SJCRH30 (cell line): ENCODE measurements around the gene ADRA2A. TPM values are rescaled to one million over a fixed set of nuclear protein-coding genes. Genes with fewer than 3 reads are reported as not detected.

Source experiments
- DNase-seq, 2 experiments: peaks; one replicate each; pipeline ENCODE4 v3.0.0-alpha.2; 2015 to 2020
- H3K27ac ChIP-seq: fragments of 250-450 bp; sonication (Bioruptor Pico); 2 replicates; pipeline ENCODE4 v1.5.1; 2020; ENCODE audit warnings: mild to moderate bottlenecking, moderate library complexity
- H3K27me3 ChIP-seq: fragments of 250-450 bp; sonication (Bioruptor Pico); 2 replicates; pipeline ENCODE4 v1.5.1; 2020; ENCODE audit warnings: mild to moderate bottlenecking, moderate library complexity
- H3K36me3 ChIP-seq: fragments of 250-450 bp; sonication (Bioruptor Pico); 2 replicates; pipeline ENCODE4 v1.5.1; 2020; ENCODE audit warnings: mild to moderate bottlenecking, moderate library complexity
- H3K4me1 ChIP-seq: fragments of 250-450 bp; sonication (Bioruptor Pico); 2 replicates; pipeline ENCODE4 v1.5.1; 2020; ENCODE audit warnings: mild to moderate bottlenecking, moderate library complexity
- H3K4me3 ChIP-seq: fragments of 250-450 bp; sonication (Bioruptor Pico); 2 replicates; pipeline ENCODE4 v1.5.1; 2020; ENCODE audit warnings: mild to moderate bottlenecking, moderate library complexity
- H3K9me3 ChIP-seq: fragments of 250-450 bp; sonication (Bioruptor Pico); replicated peaks from 2 replicates; pipeline ENCODE4 v1.5.1; 2020; ENCODE audit warnings: mild to moderate bottlenecking, moderate library complexity
- total RNA-seq: library from RNA; depleted of rRNA; stranded (reverse); fragments of >200 nt; shearing (Covaris generic); gene quantifications from 2 replicates; pipeline ENCODE4 v1.2.3, GENCODE V29; 2014

The ADRA2A gene
- total RNA-seq, 1 experiment from 2014 or later: 0.79 TPM

DNA sequence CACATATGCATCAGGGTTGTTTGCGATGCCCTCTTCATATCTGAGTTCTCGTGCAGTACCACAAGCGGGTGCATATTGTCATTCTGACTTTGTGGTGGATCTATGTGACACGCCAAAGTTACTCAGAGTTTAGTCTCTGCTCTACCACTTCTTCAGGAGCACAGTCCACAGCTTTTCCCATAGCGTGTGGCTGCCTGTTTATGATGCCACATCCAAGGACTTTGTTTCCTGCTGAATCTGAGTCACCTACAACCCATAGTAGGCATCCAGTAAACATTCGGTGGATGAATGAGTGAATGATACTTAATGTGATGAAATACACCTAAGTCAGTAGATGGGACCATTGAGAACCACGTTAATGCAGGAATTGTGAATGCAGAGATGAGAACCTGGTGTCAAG, 15.0 kb downstream of the ADRA2A start:
- Histone ChIP-seq H3K4me3 (no peak overlapping the region), H3K27ac (no peak overlapping the region), H3K4me1 (no peaks in the 10 kb centered on the region), H3K27me3 (no peaks in the 10 kb centered on the region), H3K36me3 (no peaks in the 10 kb centered on the region), H3K9me3 (no peaks in the 10 kb centered on the region)
- DNase-seq: no peak

DNA sequence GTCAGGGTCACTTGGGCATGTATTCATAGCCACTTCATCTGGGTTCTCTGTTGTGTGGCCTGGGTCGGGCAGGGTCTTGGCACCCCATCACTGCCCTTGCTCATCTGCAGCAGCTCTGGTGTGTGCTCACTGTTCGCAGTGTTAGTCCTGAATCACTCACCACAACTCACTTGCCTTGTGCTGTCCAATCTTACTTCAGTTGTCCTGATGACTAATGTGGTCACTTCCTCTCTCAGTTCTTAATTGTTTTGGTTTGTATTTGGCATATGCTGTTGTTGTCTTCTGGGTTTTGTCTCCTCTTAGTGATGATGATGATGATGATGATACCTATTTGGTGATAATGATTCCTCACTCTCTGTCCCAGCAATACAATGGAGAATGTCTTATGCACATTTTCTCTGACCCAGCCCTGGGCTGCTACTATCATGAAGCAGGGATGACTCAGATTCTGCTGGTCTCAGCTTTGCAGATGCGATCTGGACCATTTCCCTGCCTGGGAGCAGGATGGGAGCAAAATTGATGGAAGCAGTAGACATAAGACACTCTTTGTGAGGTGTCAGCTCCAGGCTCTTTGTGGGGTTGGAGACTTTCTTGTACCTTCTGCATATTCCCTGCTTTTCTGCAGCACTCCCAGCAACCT, 17.0 kb downstream of the ADRA2A start:
- Histone ChIP-seq H3K4me3 (no peak overlapping the region), H3K4me1 (no peaks in the 10 kb centered on the region)

DNA sequence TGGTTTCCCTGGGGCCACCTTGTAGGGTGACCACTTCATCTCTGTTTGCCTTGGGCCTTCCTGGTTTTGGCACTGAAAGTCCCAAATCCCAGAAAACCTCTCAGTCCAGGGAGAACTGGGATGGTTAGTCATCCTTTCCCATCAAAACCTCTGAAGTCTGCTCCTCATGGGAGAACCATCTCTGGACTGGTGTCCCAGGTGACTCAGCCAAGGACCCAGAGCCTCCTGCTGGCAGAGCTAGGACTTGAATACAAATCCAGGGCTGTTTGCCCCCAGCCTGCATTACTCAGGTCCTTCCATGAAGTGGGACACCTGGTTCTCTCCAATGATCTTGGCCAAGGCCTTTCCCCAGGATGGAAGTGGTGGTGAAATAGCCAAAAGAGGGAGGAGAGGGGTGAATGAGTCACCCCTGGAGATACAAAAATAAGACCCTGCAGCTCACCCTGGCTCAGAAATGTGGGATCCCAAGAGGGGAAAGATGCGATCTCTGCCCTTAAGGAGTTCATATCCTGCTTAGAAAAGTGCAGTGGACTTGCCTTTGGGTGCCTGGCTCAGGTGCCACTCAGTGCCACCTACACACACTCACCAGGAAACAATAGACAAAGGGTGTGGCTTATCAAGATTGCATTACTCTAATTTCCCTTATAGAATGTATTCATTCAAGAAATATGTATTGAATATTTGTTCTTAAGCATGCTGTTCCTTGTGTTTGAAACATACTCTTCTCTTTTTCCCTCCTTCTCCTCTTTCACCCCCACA, 22.0 kb downstream of the ADRA2A start:
- Histone ChIP-seq H3K9me3 (no peaks in the 10 kb centered on the region), H3K27me3 (no peaks in the 10 kb centered on the region), H3K4me3 (no peak overlapping the region), H3K36me3 (no peaks in the 10 kb centered on the region), H3K27ac (no peak overlapping the region), H3K4me1 (no peaks in the 10 kb centered on the region; the same call in 1 of the 2 replicates)
- DNase-seq: no peak

More for the DNA sequence above, 17.0 kb downstream of the ADRA2A start:
- DNase-seq: no peak
- H3K36me3 ChIP-seq: no peaks in the 10 kb centered on the region
- no peak overlapping the region for H3K27ac ChIP-seq
- H3K9me3 ChIP-seq: no peaks in the 10 kb centered on the region
- H3K27me3 ChIP-seq: no peaks in the 10 kb centered on the region

DNA sequence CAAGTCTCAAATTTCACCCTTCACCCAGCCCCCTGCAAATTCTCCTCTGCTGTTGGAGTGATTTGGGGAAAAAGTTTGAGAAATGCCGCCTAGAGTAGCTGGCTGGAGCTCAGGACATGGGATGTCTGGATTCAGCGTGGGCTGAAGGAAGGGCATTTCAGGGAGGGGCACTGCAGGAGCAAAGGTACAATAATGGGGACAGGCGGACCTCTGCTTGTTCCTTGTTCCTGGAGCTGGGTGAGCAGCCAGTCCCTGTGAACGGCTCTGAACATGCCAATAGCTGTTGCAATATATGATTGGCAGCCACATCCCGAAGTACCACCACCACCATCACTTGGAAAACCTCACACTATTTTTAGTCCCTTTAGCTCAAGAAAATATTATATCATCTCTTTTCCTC, 23.4 kb downstream of the ADRA2A start:
- no peaks in the 10 kb centered on the region for H3K9me3 ChIP-seq
- no peaks in the 10 kb centered on the region for H3K36me3 ChIP-seq
- H3K4me3 ChIP-seq: no peak overlapping the region
- no peak overlapping the region for H3K27ac ChIP-seq
- no peak for DNase-seq
- no peaks in the 10 kb centered on the region for H3K27me3 ChIP-seq
- H3K4me1 ChIP-seq: no peaks in the 10 kb centered on the region; the same call in 1 of the 2 replicates

DNA sequence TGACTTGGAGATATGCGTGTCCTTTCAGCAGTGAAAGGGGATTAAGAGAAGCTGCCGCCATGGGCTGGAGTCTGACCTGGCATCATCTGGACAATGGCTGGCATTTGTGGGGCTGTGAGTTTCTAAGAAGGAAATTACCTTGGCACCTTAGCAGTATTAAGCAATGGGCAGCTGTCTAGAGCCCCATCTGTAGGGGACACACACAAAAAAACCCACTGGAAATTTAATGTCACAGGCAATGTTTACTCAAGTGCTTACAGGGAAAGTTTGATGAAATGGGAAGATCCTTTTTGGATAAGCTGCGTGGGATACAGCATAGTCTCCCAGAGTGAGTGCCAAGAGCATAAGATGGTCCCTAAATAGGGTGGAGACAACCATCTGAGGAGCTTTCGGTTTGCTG, 25.0 kb downstream of the ADRA2A start:
- DNase-seq: no peak
- no peak overlapping the region for H3K27ac ChIP-seq
- H3K4me3 ChIP-seq: no peak overlapping the region
- H3K27me3 ChIP-seq: no peaks in the 10 kb centered on the region
- H3K9me3 ChIP-seq: no peaks in the 10 kb centered on the region
- no peaks in the 10 kb centered on the region for H3K36me3 ChIP-seq
- no peaks in the 10 kb centered on the region; the same call in 1 of the 2 replicates for H3K4me1 ChIP-seq

DNA sequence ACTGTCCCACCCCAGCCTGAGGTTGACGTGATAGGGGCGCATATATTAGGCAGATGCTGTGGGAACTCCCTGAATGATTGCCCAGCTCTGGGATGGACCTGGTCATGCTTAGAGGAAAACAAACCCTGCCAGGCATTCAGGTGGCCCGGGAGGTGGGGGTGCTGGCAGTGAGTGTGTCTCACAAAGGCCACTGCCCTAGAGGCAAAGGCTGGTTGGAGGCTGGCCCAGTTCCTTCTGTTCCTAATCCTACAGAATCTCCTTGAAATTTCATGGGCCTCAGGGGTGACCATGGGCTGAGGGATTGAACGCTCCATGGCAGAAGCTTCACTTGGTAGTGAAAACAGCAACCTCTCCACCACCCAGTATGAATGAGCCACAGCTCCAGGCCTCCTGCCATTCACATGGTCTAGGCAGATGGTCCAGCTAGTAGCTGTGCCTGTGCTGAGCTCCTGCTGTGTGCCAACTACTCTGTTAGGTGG, 25.6 kb downstream of the ADRA2A start:
- Histone ChIP-seq H3K27me3 (no peaks in the 10 kb centered on the region), H3K9me3 (no peaks in the 10 kb centered on the region), H3K27ac (no peak overlapping the region), H3K4me3 (no peak overlapping the region), H3K4me1 (no peaks in the 10 kb centered on the region; the same call in 1 of the 2 replicates), H3K36me3 (no peaks in the 10 kb centered on the region)
- peak; percentile 32 to 62 for DNase-seq

DNA sequence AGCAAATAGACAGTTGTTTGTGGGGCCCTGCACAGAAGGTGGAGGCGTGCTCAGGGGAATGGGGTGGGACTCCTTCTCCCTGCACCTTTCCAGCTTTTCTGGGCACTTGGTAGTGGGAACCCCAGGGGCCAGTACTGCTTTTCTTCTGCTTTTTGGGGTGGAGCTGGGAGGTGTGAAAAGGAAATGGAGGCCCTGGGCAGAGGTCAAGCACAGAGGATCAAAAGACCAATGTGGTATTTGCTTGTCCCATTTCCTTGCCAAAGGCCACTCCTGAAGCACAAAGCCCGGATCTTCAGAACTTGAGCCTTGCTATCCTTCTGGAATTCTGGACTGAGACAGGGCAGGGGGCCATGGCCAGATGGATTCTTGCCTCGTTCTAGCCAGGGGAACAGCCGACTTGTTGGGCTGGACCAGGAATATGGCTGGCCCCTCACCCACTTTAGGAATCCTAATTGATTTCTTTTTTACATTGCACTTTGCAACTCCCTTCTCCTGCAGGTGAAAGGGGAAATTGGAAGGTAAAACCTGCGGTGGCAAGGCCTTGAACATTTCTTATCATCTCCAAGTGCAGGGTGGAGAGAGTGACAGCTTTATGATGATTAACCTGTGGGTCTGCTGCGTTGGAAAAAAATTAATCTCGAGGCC, 26.5 kb downstream of the ADRA2A start:
- Histone ChIP-seq H3K36me3 (no peaks in the 10 kb centered on the region), H3K4me3 (no peak overlapping the region), H3K27me3 (no peaks in the 10 kb centered on the region), H3K4me1 (no peaks in the 10 kb centered on the region; the same call in 1 of the 2 replicates), H3K9me3 (no peaks in the 10 kb centered on the region), H3K27ac (no peak overlapping the region)
- no peak for DNase-seq

DNA sequence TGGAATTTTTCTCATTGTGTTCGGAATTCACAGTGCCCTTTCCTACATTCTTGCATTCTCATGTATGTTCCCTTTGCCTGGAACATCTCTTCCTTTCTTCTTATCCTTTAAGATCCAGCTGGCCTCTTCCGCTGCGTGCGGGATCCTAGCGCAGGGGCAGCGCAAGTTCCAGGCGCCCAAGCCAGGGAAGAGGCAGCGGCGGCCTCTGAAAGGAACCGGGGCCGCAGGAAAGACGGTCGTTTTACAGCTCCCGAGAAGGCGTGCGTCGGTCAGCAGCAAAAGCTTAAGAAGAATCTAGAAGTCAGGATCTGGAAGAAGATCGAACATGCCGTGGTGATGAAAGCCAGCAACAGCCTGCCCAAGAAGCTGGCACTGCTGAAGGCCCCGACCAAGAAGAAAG, 28.0 kb downstream of the ADRA2A start:
- Histone ChIP-seq H3K27ac (no peak overlapping the region), H3K4me3 (no peak overlapping the region)

DNA sequence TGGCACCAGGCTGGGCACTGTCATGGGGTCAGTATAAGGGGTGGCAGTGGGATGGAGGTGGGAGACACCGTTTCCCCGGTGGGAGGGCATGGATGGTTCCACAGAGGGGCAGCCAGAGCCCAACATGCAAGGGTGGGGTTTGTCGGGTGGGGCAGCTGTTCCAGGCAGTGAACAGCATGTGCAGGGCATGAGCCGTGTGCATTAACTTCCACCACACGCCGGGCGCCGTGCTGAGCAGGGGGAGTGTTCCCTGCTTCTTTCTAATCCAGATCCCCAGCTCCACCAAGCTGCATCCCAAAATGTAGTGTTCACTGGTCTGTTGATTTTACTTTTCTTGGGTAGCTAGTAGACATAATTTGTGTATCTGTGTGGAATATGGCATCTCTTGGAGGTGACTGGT, 29.3 kb downstream of the ADRA2A start:
- H3K36me3 ChIP-seq: no peaks in the 10 kb centered on the region
- no peak overlapping the region for H3K27ac ChIP-seq
- H3K4me1 ChIP-seq: peaks cover 9% of the 10 kb centered on the region
- no peaks in the 10 kb centered on the region for H3K27me3 ChIP-seq
- no peak for DNase-seq
- H3K4me3 ChIP-seq: no peak overlapping the region
- no peaks in the 10 kb centered on the region for H3K9me3 ChIP-seq

More for the DNA sequence above, 28.0 kb downstream of the ADRA2A start:
- no peaks in the 10 kb centered on the region for H3K36me3 ChIP-seq
- no peaks in the 10 kb centered on the region for H3K9me3 ChIP-seq
- no peaks in the 10 kb centered on the region for H3K27me3 ChIP-seq
- DNase-seq: no peak
- H3K4me1 ChIP-seq: peaks cover 6% of the 10 kb centered on the region

DNA sequence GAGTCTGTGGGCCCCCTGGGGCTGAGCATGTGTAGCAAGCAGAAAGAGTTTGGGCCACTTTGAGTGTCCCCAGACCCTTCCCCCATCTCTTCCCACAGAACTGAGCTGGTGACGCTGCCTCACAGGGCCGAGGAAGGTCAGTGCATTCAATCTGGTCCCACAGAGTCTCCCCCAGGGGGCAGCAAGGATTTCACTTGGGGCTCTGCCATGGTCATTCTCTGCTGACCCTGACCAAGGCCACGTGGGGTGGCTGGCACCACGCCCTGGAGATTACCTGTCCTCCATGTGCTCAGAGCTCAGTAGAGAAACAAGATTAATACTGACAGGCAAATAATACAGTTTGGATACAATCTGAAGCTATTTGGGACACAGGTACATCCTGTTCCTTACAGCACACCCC, 30.2 kb downstream of the ADRA2A start:
- no peaks in the 10 kb centered on the region for H3K36me3 ChIP-seq

DNA sequence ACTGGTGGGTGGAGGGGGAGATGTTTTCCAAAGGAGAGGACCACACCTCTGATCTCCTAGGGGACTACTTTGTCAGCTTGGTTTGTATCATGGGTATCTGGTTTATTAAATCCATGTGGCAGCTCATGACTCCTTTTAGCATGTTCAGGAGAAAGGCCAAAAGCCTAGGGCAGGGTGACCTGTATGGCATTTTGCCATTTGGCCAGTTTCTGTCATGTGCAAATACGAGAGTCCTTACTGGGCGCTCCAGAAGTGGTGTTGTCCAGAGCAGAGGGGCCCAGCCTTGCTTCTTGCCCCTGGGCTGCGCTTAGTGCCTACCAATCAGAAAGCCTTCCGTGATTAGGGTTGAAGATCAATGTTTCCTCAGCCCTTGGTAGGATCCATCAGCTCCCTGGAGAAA, 31.0 kb downstream of the ADRA2A start:
- H3K9me3 ChIP-seq: no peaks in the 10 kb centered on the region
- no peak overlapping the region for H3K4me3 ChIP-seq
- no peak overlapping the region for H3K27ac ChIP-seq
- H3K4me1 ChIP-seq: peaks cover 9% of the 10 kb centered on the region
- H3K36me3 ChIP-seq: no peaks in the 10 kb centered on the region
- no peak for DNase-seq
- H3K27me3 ChIP-seq: no peaks in the 10 kb centered on the region

More for the DNA sequence above, 30.2 kb downstream of the ADRA2A start:
- Histone ChIP-seq H3K9me3 (no peaks in the 10 kb centered on the region), H3K27ac (no peak overlapping the region), H3K4me3 (no peak overlapping the region), H3K4me1 (peaks cover 9% of the 10 kb centered on the region), H3K27me3 (no peaks in the 10 kb centered on the region)
- DNase-seq: no peak

DNA sequence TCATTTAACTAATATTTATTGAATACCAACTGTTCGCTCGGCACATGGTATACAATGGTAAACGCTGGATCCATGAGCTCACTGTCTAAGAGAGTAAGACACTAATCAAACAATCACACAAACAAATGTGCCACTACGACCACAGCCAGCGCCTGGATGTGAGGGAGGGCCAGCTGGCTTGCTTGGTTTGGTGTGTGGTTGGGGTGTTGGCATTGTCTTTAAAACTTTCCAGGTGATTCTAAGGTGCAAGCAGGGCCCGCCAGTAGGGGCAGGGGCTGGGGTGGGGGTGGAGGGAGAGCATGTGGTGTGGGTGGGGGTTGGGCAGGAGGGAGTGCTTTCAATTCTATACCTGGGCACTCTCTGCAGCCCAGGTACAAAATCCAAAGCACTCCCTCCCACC, 31.6 kb downstream of the ADRA2A start:
- peaks cover 9% of the 10 kb centered on the region for H3K4me1 ChIP-seq
- no peak overlapping the region for H3K4me3 ChIP-seq
- H3K27ac ChIP-seq: no peak overlapping the region
- no peaks in the 10 kb centered on the region for H3K36me3 ChIP-seq
- H3K9me3 ChIP-seq: no peaks in the 10 kb centered on the region
- DNase-seq: no peak
- H3K27me3 ChIP-seq: no peaks in the 10 kb centered on the region

DNA sequence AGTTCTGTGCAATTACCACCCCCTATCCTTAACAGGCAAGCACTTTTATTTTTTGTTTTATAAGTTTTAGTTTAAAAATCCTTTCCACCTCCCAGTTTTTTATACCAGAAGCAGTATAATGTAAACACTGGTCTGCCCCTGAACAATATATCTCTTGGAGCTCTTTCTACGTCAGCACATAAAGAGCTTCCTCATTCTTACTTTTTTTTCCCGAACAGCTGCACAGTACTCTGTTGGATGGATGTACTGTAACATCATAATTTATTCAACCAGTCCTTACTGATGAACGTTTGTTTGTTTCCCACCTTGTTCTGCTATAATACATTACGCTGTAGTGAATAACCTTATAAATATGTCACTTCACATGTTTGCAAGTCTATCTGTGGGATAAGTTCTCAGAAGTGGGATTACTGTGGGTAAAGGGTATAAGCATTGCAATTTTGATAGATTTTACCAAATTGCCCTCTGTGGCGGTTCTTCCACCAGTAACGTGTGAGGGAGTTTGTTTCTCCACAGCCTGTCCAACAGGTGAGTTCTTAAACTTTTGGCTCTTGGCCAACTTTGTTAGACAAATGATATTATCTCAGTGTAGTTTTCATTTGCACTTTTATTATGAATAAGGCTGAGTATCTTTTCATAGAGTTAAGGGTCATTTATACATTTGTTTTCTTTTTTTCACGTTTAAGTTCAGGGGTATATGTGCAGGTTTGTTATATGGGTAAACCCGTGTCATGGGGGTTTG, 32.8 kb downstream of the ADRA2A start:
- peak in 1 of 2 experiments; percentile 68 for DNase-seq
- H3K4me3 ChIP-seq: no peak overlapping the region

DNA sequence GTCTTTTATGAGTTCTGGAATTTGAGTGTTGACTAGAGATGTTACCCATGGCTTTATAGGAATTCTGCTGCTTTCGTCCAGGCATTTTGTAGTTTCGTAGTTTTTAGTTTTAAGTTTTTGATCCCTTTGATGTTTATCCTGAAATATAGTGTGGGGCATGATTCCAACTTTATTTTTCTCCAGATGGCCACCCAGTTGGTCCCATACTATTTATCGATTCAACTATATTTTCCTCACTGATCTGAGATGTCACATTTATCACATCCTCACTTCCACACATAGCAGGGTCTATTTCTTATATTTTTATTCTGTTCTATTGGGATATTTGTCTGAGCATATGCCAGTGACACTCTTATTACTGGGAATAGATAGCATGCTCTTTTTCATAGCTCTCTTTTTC, 33.9 kb downstream of the ADRA2A start:
- Histone ChIP-seq H3K27me3 (no peaks in the 10 kb centered on the region), H3K4me1 (peaks cover 11% of the 10 kb centered on the region), H3K27ac (no peak overlapping the region), H3K4me3 (no peak overlapping the region), H3K9me3 (no peaks in the 10 kb centered on the region), H3K36me3 (no peaks in the 10 kb centered on the region)
- DNase-seq: no peak

More for the DNA sequence above, 32.8 kb downstream of the ADRA2A start:
- peaks cover 11% of the 10 kb centered on the region for H3K4me1 ChIP-seq
- H3K9me3 ChIP-seq: no peaks in the 10 kb centered on the region
- no peak overlapping the region for H3K27ac ChIP-seq
- no peaks in the 10 kb centered on the region for H3K36me3 ChIP-seq
- H3K27me3 ChIP-seq: no peaks in the 10 kb centered on the region
